Measurements from ENCODE around the gene RUSF1. TPM values are rescaled to one million over a fixed set of nuclear protein-coding genes. Genes with fewer than 3 reads are reported as not detected.

The RUSF1 gene
- total RNA-seq, 1 donor from 2014 or later: 64.6 TPM

- Histone ChIP-seq H3K27me3 (no peaks in the 10 kb centered on the region), H3K4me3 (no peak overlapping the region), H3K9me3 (no peaks in the 10 kb centered on the region), H3K4me1 (peaks cover 11% of the 10 kb centered on the region), H3K36me3 (peaks cover 0 to 21% of the 10 kb centered on the region in 2 donors), H3K27ac (no peak overlapping the region)
- TF ChIP-seq POLR2A (IDR thresholded peaks at IDR 0.05) (no peak), POLR2AphosphoS5 (IDR thresholded peaks at IDR 0.05; ENCODE audit: insufficient read depth in 1 of 2, low read depth in 1 of 2) (no peak), CTCF (IDR thresholded peaks at IDR 0.05) (no peak)
- DNase-seq (ENCODE audit: extremely low spot score in 2 of 2): no peak
- intact Hi-C loops (cut with DNase I): no loop called here
These were observed 27.2 kb downstream of the RUSF1 start for GRCh38 chr16:31480851-31481536.

- Histone ChIP-seq H3K27me3 (no peaks in the 10 kb centered on the region), H3K27ac (no peak overlapping the region), H3K4me3 (no peak overlapping the region), H3K9me3 (no peaks in the 10 kb centered on the region), H3K36me3 (peaks cover 0 to 30% of the 10 kb centered on the region in 2 donors), H3K4me1 (peaks cover 11% of the 10 kb centered on the region)
- intact Hi-C loops (cut with DNase I): no loop called here
- DNase-seq (ENCODE audit: extremely low spot score in 2 of 2): no peak
- TF ChIP-seq CTCF (IDR thresholded peaks at IDR 0.05): no peak
- TF ChIP-seq POLR2AphosphoS5 (IDR thresholded peaks at IDR 0.05; ENCODE audit: insufficient read depth in 1 of 2, low read depth in 1 of 2): no peak
- TF ChIP-seq POLR2A (IDR thresholded peaks at IDR 0.05): no peak
These were observed 28.4 kb downstream of the RUSF1 start for GRCh38 chr16:31479751-31480150.

GRCh38 chr16:31478956-31479355, 29.2 kb downstream of the RUSF1 start:
- intact Hi-C loops (cut with DNase I): no loop called here
- H3K27ac ChIP-seq: no peak overlapping the region
- no peak overlapping the region for H3K4me3 ChIP-seq
- no peaks in the 10 kb centered on the region for H3K27me3 ChIP-seq
- peaks cover 0 to 38% of the 10 kb centered on the region in 2 donors for H3K36me3 ChIP-seq
- no peak for DNase-seq (ENCODE audit: extremely low spot score in 2 of 2)
- TF ChIP-seq POLR2AphosphoS5 (IDR thresholded peaks at IDR 0.05; ENCODE audit: insufficient read depth in 1 of 2, low read depth in 1 of 2) (peak in 1 of 2 donors; percentile 19), POLR2A (IDR thresholded peaks at IDR 0.05) (no peak)
- peaks cover 11% of the 10 kb centered on the region for H3K4me1 ChIP-seq
- no peaks in the 10 kb centered on the region for H3K9me3 ChIP-seq

- no peak overlapping the region for H3K27ac ChIP-seq
- H3K4me1 ChIP-seq: peaks cover 26% of the 10 kb centered on the region
- peaks cover 0 to 46% of the 10 kb centered on the region in 2 donors for H3K36me3 ChIP-seq
- peak overlapping the region in 1 of 2 donors; percentile 19 for H3K4me3 ChIP-seq
- intact Hi-C loops (cut with DNase I): no loop called here
- DNase-seq (ENCODE audit: extremely low spot score in 2 of 2): no peak
- no peaks in the 10 kb centered on the region for H3K27me3 ChIP-seq
- TF ChIP-seq POLR2A (IDR thresholded peaks at IDR 0.05): no peak
- no peak for TF ChIP-seq CTCF (IDR thresholded peaks at IDR 0.05)
- no peak for TF ChIP-seq POLR2AphosphoS5 (IDR thresholded peaks at IDR 0.05; ENCODE audit: insufficient read depth in 1 of 2, low read depth in 1 of 2)
- no peaks in the 10 kb centered on the region for H3K9me3 ChIP-seq
These were observed 30.7 kb downstream of the RUSF1 start for GRCh38 chr16:31477220-31478216.

GRCh38 chr16:31476303-31477219, 31.6 kb downstream of the RUSF1 start:
- no peak for DNase-seq (ENCODE audit: extremely low spot score in 2 of 2)
- Histone ChIP-seq H3K4me1 (peaks cover 32% of the 10 kb centered on the region), H3K9me3 (no peaks in the 10 kb centered on the region), H3K36me3 (peaks cover 0 to 46% of the 10 kb centered on the region in 2 donors), H3K27me3 (no peaks in the 10 kb centered on the region), H3K27ac (no peak overlapping the region), H3K4me3 (peak overlapping the region; percentile 13 to 19)
- TF ChIP-seq POLR2AphosphoS5 (IDR thresholded peaks at IDR 0.05; ENCODE audit: insufficient read depth in 1 of 2, low read depth in 1 of 2) (peak in 1 of 2 donors; percentile 54), POLR2A (IDR thresholded peaks at IDR 0.05) (no peak)
- intact Hi-C loops (cut with DNase I): no loop called here

Measured in vagina (tissue), 2 donors.